Lung (tissue), 12 donors: ENCODE data around the gene FOXO6. TPM values are rescaled to one million over a fixed set of nuclear protein-coding genes. Genes with fewer than 3 reads are reported as not detected.
A peak's percentile ranks its signal among the peaks of the same experiment; 100 is the strongest.

Experiments used
- ATAC-seq: fragments of 200-7000 bp; cut with Tn5 transposase; one replicate; pipeline ENCODE4 v1.9.1; 2020; ENCODE audit warnings: moderate number of reproducible peaks; ENCODE audit not compliant: insufficient read depth, low FRiP score
- DNase-seq, 3 donors: peaks; one replicate each; pipeline ENCODE4 v3.0.0-alpha.2; 2013 to 2017
- H3K27ac ChIP-seq, 2 donors: one replicate each; pipeline ENCODE4 v1.5.1; 2013; ENCODE audit warnings: mild to moderate bottlenecking in 2 of 2, moderate library complexity in 2 of 2, control low read depth in 1 of 2, inconsistent platforms in 1 of 2, low read depth in 1 of 2, low read length in 1 of 2
- H3K27me3 ChIP-seq, 3 donors: one replicate each; pipeline ENCODE4 v1.5.1; 2013; ENCODE audit warnings: low read length in 2 of 3; ENCODE audit not compliant: control insufficient read depth in 3 of 3, insufficient read depth in 3 of 3
- H3K36me3 ChIP-seq, 4 donors: one replicate each; pipeline ENCODE4 v1.5.1; 2013; ENCODE audit warnings: low read length in 4 of 4, mild to moderate bottlenecking in 1 of 4, moderate library complexity in 1 of 4; ENCODE audit not compliant: control insufficient read depth in 4 of 4, insufficient read depth in 4 of 4
- H3K4me1 ChIP-seq, 5 donors: one replicate each; pipeline ENCODE4 v1.5.1; 2013; ENCODE audit warnings: low read length in 5 of 5, mild to moderate bottlenecking in 2 of 5, moderate library complexity in 1 of 5; ENCODE audit not compliant: control insufficient read depth in 5 of 5, insufficient read depth in 5 of 5
- H3K4me3 ChIP-seq: one replicate; pipeline ENCODE4 v1.5.1; 2013; ENCODE audit warnings: mild to moderate bottlenecking, control low read depth, moderate library complexity
- H3K9ac ChIP-seq, 2 donors: one replicate each; pipeline ENCODE4 v1.5.1; 2013; ENCODE audit warnings: low read length in 2 of 2, control low read depth in 1 of 2; ENCODE audit not compliant: insufficient read depth in 1 of 2
- H3K9me3 ChIP-seq, 4 donors: one replicate each; pipeline ENCODE4 v1.5.1; 2013; ENCODE audit warnings: low read length in 3 of 4, mild to moderate bottlenecking in 1 of 4, moderate library complexity in 1 of 4; ENCODE audit not compliant: control insufficient read depth in 4 of 4, insufficient read depth in 3 of 4
- WGBS, 2 donors: extraction: QIAGEN DNeasy Blood & Tissue Kit; methylation state at CpG; one replicate each; pipeline ENCODE4 v1.1.7; 2013; 5-methylcytosine and 5-hydroxymethylcytosine counted together
- polyA plus RNA-seq, 2 donors: library from polyadenylated mRNA; stranded (reverse); fragments of 200-250 nt; gene quantifications; one replicate each; pipeline ENCODE4 v1.2.1, GENCODE V29; 2013
- total RNA-seq, 2 donors: library from RNA; depleted of rRNA in 1 of 2; stranded (reverse); fragments of >200 nt in 1 of 2; gene quantifications; one replicate each; pipeline ENCODE4 v1.2.1, GENCODE V29; 2014 to 2021
- TF ChIP-seq, protein P1 (sequence below): IDR thresholded peaks from 2 replicates; pipeline ENCODE4 v1.5.1; 2012; ENCODE audit warnings: mild to moderate bottlenecking; ENCODE audit errors: control extremely low read depth, extremely low read depth
- donor health status: control.
- donor health status: control.
- donor health status: Bipolar disorder and iron deficiency.
- donor health status: healthy.
- donor health status: DM: yes; HTN: yes; CAD: no.

FOXO6 gene
- total and polyA plus RNA-seq, 4 donors, result 0.22 to 2.9 (median 0.86) TPM

DNA sequence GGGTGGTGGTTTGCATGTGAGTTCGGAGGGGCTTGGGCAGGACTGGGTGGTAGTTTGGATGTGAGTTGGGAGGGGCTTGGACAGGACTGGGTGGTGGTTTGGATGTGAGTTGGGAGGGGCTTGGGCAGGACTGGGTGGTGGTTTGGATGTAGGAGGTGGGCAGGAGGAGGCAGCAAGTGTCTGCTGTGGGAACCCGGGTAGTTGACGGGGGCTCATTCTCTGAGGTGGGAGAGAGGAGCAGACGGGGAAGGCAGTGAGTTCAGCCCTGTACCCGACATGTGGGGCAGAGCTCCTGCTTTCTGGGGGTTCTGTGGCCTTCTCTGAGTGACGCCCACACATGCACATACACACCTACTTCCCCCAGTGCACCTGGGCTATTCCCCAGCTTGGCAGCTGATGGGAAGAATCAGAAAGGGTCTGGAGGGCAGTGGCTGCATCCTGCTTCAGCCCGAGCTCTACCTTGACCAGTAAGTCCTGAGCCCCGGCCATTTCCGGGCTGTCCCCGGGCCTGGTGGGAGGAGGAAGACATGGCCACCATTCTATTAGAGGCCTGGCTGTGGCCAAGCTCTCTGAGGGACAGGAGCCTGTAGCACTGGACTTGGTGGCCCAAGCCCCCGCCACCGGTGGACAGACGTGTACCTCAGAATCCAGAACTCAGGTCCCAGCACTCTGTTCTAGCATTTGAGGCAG is 65.1 kb downstream of the FOXO6 start:
- Histone ChIP-seq H3K36me3 (no peaks in the 10 kb centered on the region), H3K4me1 (peaks cover 0 to 16% (median 5%) of the 10 kb centered on the region in 5 donors), H3K4me3 (no peak overlapping the region), H3K9me3 (no peaks in the 10 kb centered on the region), H3K9ac (no peak overlapping the region), H3K27ac (no peak overlapping the region), H3K27me3 (no peaks in the 10 kb centered on the region)
- TF ChIP-seq, protein P1, sequence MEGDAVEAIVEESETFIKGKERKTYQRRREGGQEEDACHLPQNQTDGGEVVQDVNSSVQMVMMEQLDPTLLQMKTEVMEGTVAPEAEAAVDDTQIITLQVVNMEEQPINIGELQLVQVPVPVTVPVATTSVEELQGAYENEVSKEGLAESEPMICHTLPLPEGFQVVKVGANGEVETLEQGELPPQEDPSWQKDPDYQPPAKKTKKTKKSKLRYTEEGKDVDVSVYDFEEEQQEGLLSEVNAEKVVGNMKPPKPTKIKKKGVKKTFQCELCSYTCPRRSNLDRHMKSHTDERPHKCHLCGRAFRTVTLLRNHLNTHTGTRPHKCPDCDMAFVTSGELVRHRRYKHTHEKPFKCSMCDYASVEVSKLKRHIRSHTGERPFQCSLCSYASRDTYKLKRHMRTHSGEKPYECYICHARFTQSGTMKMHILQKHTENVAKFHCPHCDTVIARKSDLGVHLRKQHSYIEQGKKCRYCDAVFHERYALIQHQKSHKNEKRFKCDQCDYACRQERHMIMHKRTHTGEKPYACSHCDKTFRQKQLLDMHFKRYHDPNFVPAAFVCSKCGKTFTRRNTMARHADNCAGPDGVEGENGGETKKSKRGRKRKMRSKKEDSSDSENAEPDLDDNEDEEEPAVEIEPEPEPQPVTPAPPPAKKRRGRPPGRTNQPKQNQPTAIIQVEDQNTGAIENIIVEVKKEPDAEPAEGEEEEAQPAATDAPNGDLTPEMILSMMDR, result no peak
- ATAC-seq (no peak), DNase-seq (no peak)
- 86 to 89% methylated on average over 13 of the region's 13 CpGs for WGBS, 2 donors

DNA sequence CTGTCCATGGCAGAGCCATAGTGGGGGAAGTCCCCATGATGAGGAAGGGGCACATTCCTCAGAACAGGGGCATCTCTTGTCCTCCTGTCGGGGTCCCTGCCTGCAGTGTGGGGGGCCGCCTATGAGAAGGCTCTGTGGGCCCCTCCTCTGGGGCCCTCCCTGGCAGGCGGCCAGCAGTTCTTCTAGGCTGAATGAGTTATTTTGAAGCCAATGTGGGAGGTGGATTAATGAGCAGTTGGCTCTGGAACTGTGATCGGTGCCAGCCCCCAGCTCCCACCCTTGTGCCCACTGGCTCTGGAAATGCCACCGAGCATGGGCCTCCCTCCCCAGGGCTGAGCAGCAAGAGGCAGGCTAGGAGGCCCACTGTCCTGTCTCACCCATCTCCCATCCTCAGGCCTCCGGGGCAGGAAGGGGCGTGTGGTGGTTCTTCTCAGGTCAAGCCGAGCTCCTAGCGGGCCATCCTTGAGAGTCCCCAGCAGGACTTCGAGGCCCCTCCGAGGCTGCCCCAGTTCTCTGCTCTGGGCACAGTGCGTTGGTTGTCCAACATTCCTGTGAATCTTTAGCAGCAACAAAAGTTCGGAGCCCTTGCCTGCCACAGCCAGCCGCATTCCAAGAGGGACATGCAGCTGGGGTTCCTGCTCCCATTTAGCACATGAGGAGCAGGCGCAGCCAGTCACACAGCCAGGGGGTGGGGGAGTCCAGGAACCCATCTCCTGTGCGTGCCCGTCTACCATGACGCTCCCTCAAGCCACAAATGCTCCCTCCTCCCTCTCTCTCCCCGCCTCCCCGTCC is 66.1 kb downstream of the FOXO6 start:
- TF ChIP-seq, protein P1, result no peak
- WGBS, 2 donors, result 79 to 86% methylated on average over 20 of the region's 20 CpGs
- DNase-seq, result peak; percentile 37 to 60 (median 40)
- Histone ChIP-seq H3K36me3 (no peaks in the 10 kb centered on the region), H3K4me1 (peaks cover 0 to 23% (median 11%) of the 10 kb centered on the region in 5 donors), H3K9ac (no peak overlapping the region), H3K4me3 (no peak overlapping the region), H3K27me3 (no peaks in the 10 kb centered on the region), H3K9me3 (no peaks in the 10 kb centered on the region), H3K27ac (no peak overlapping the region)
- no peak for ATAC-seq

DNA sequence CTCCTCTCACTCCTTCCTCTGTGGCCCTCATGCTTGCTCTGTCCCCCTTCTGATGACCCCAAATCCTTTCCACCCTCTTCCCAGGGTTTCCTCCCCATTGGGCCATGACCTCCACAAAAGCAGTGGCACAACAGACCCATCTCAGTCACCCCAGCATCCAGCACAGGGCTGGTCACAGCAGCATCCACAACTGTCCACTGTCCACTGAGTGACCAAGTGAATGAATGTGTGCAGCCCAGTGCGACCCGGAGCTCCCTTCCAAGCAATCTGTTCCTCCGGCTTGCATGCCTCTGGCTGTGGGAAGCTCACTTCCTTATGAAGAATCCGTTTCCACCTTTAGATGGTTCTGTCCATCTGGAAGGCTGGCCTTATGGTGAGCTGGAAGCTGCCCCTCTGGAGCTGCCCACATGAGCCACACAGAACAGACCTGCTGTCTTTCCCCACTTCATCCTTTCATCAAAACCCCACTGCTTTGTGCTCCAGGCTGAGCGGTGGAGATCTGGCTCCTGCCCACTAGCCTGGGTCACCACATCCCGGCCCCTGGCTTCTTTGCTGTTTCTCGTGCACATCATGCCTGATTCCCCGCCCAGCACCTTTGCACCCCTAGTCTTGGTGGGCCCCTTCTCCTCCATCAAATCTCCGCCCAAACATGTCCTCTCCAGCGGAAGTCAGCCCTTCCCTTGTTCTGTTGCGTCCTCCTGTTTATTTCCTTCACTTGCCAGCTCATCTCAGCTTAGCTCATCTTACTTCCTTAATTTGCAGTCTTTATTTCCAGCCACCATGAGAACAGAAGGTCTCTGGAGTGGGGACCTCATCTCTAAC is 66.9 kb downstream of the FOXO6 start:
- no peak overlapping the region for H3K27ac ChIP-seq
- TF ChIP-seq, protein P1, result no peak
- H3K27me3 ChIP-seq, result no peaks in the 10 kb centered on the region
- H3K9me3 ChIP-seq, result no peaks in the 10 kb centered on the region
- ATAC-seq (no peak), DNase-seq (no peak)
- WGBS, 2 donors, result 65 to 78% methylated on average over 11 of the region's 11 CpGs
- no peaks in the 10 kb centered on the region for H3K36me3 ChIP-seq
- no peak overlapping the region for H3K9ac ChIP-seq
- H3K4me1 ChIP-seq, result peaks cover 0 to 31% (median 12%) of the 10 kb centered on the region in 5 donors
- no peak overlapping the region for H3K4me3 ChIP-seq
